Peyer's patch (tissue), 4 donors: ENCODE measurements around the gene NPAS2. TPM values are rescaled to one million over a fixed set of nuclear protein-coding genes. Genes with fewer than 3 reads are reported as not detected.
A peak's percentile ranks its signal among the peaks of the same experiment; 100 is the strongest.

Source experiments
- DNase-seq, 3 donors: peaks; one replicate each; pipeline ENCODE4 v3.0.0-alpha.2; 2017 to 2019
- H3K27ac ChIP-seq, 4 donors: fragments of 200-600 bp; sonication (generic); one replicate each; pipeline ENCODE4 v1.5.1; 2016 to 2019
- H3K27me3 ChIP-seq, 2 donors: fragments of 200-600 bp; sonication (generic); one replicate each; pipeline ENCODE4 v1.5.1; 2019
- H3K36me3 ChIP-seq, 3 donors: fragments of 200-600 bp; sonication (generic); one replicate each; pipeline ENCODE4 v1.5.1; 2016 to 2019
- H3K4me1 ChIP-seq, 4 donors: fragments of 200-600 bp; sonication (generic); one replicate each; pipeline ENCODE4 v1.5.1; 2016 to 2019
- H3K4me3 ChIP-seq, 4 donors: fragments of 200-600 bp; sonication (generic); 1 replicate in 3 of 4; 2 replicates in 1 of 4; pipeline ENCODE4 v1.5.1; 2016 to 2019; ENCODE audit warnings: mild to moderate bottlenecking in 1 of 4
- H3K9me3 ChIP-seq, 4 donors: fragments of 200-600 bp; sonication (generic); one replicate each; pipeline ENCODE4 v1.5.1; 2016 to 2019; ENCODE audit warnings: mild to moderate bottlenecking in 1 of 4
- CTCF ChIP-seq, 6 experiments: fragments of 450-650 bp in 4 of 6; fragments of 200-600 bp in 2 of 6; sonication (generic) in 1 of 6; IDR thresholded peaks; one replicate each; pipeline ENCODE4 v1.5.1; 2017 to 2019; ENCODE audit warnings: antibody characterized with exemption in 6 of 6, mild to moderate bottlenecking in 3 of 6, moderate library complexity in 1 of 6
- POLR2A ChIP-seq, 2 donors: fragments of 450-650 bp; IDR thresholded peaks; one replicate each; pipeline ENCODE4 v1.5.1; 2017; ENCODE audit warnings: antibody characterized with exemption in 2 of 2, mild to moderate bottlenecking in 2 of 2, moderate library complexity in 2 of 2
- total RNA-seq, 4 donors: library from RNA; depleted of rRNA; stranded (reverse); fragments of >200 nt; gene quantifications; one replicate each; pipeline ENCODE4 v1.1.0, GENCODE V29; 2016

NPAS2 gene
- total RNA-seq, 4 donors from 2014 or later, result 29.7 to 99.5 (median 95.5) TPM

DNA sequence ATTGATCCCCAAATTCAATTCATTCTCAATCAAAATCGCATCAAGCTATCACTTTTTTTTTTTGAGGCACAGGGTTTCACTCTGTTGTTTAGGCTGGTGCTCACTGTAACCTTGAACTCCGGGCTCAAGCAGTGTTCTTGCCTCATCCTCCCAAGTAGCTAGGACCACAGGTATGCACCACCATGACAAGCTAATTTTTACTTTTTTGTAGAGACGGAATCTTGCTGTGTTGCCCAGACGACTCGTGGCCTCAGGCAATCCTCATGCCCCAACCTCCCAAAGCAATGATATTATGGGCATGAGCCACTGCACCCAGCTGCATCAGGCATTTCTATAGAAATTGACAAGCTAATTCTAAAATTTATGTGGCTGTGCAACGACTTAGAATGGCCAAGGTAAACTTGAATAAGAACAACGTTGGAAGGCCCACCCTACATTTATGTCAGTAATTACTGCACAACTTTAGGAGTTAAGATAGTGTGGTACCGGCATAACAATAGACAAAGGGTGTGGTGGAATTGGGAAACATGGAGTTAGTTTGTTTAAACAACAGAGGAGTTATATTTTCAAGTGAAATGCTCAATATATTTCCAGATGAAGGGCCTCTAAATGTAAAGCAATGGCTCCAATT is 78.2 kb downstream of the NPAS2 start:
- H3K27me3 ChIP-seq, result no peaks in the 10 kb centered on the region
- peaks cover 0 to 7% (median 0%) of the 10 kb centered on the region in 4 donors for H3K4me1 ChIP-seq
- no peak overlapping the region for H3K4me3 ChIP-seq
- no peaks in the 10 kb centered on the region for H3K9me3 ChIP-seq
- TF ChIP-seq POLR2A (IDR thresholded peaks at IDR 0.05) (no peak), CTCF (IDR thresholded peaks at IDR 0.05) (no peak)
- no peak for DNase-seq
- no peaks in the 10 kb centered on the region for H3K36me3 ChIP-seq
- no peak overlapping the region for H3K27ac ChIP-seq

- no peak for DNase-seq
- TF ChIP-seq POLR2A (IDR thresholded peaks at IDR 0.05), result no peak
- TF ChIP-seq CTCF (IDR thresholded peaks at IDR 0.05), result no peak
- Histone ChIP-seq H3K4me1 (peaks cover 0 to 3% (median 0%) of the 10 kb centered on the region in 4 donors), H3K4me3 (no peak overlapping the region), H3K27me3 (no peaks in the 10 kb centered on the region), H3K9me3 (no peaks in the 10 kb centered on the region), H3K36me3 (peaks cover 0 to 3% (median 0%) of the 10 kb centered on the region in 3 donors), H3K27ac (no peak overlapping the region)
These were observed 80.3 kb downstream of the NPAS2 start for GRCh38 chr2:100900156-100900795.

- Histone ChIP-seq H3K27ac (peak overlapping the region in 1 of 4 donors; percentile 10), H3K4me3 (no peak overlapping the region), H3K27me3 (no peaks in the 10 kb centered on the region), H3K4me1 (no peaks in the 10 kb centered on the region), H3K36me3 (peaks cover 0 to 17% (median 0%) of the 10 kb centered on the region in 3 donors), H3K9me3 (no peaks in the 10 kb centered on the region)
- TF ChIP-seq POLR2A (IDR thresholded peaks at IDR 0.05) (no peak), CTCF (IDR thresholded peaks at IDR 0.05) (no peak)
- DNase-seq, result no peak
These were observed 83.0 kb downstream of the NPAS2 start for GRCh38 chr2:100902817-100903405.

GRCh38 chr2:100903534-100904258 is 83.8 kb downstream of the NPAS2 start:
- Histone ChIP-seq H3K4me3 (no peak overlapping the region), H3K36me3 (peaks cover 0 to 17% (median 0%) of the 10 kb centered on the region in 3 donors), H3K27me3 (no peaks in the 10 kb centered on the region), H3K27ac (no peak overlapping the region), H3K4me1 (no peaks in the 10 kb centered on the region), H3K9me3 (no peaks in the 10 kb centered on the region)
- TF ChIP-seq POLR2A (IDR thresholded peaks at IDR 0.05) (no peak), CTCF (IDR thresholded peaks at IDR 0.05) (no peak)
- DNase-seq, result no peak

GRCh38 chr2:100905132-100905805 is 85.3 kb downstream of the NPAS2 start:
- H3K36me3 ChIP-seq, result peaks cover 0 to 17% (median 0%) of the 10 kb centered on the region in 3 donors
- no peak for TF ChIP-seq POLR2A (IDR thresholded peaks at IDR 0.05)
- no peak for TF ChIP-seq CTCF (IDR thresholded peaks at IDR 0.05)
- no peaks in the 10 kb centered on the region for H3K4me1 ChIP-seq
- no peaks in the 10 kb centered on the region for H3K27me3 ChIP-seq
- no peak overlapping the region for H3K27ac ChIP-seq
- DNase-seq, result no peak
- no peak overlapping the region for H3K4me3 ChIP-seq
- H3K9me3 ChIP-seq, result no peaks in the 10 kb centered on the region
